GM18520 (cell line): ENCODE measurements around the gene SLC16A6.
"Not testable (repeated sequence)": the region's sequence is repeated elsewhere in the genome, so short reads cannot be mapped to it uniquely, and the experiment has no call there.

Experiments used
- ATAC-seq: cut with Tn5 transposase; IDR thresholded peaks from one replicate; pipeline ENCODE4 v1.9.1; 2021; ENCODE audit not compliant: unreplicated experiment

SLC16A6 gene

GRCh38 chr17:68225055-68225454 is 65.9 kb downstream of the SLC16A6 start:
- ATAC-seq, result peak; percentile 66

- ATAC-seq, result no peak
These were observed 68.3 kb downstream of the SLC16A6 start for GRCh38 chr17:68222606-68223005.

GRCh38 chr17:68221786-68222185 is 69.1 kb downstream of the SLC16A6 start:
- ATAC-seq, result no peak

DNA sequence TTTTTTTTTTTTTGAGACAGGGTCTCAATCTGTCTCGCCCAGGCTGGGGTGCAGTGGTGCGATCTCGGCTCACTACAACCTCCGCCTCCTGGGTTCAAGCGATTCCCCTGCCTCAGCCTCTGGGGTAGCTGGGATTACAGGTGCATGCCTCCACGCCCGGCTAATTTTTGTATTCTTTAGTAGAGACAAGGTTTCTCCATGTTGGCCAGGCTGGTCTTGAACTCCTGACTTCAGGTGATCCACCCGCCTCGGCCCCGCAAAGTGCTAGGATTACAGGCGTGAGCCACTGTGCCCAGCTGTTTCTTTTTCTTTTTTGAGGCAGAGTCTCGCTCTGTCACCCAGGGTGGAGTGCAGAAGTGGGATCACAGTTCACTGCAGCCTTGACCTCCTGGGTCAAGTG is 70.1 kb downstream of the SLC16A6 start:
- not testable (repeated sequence) for ATAC-seq

DNA sequence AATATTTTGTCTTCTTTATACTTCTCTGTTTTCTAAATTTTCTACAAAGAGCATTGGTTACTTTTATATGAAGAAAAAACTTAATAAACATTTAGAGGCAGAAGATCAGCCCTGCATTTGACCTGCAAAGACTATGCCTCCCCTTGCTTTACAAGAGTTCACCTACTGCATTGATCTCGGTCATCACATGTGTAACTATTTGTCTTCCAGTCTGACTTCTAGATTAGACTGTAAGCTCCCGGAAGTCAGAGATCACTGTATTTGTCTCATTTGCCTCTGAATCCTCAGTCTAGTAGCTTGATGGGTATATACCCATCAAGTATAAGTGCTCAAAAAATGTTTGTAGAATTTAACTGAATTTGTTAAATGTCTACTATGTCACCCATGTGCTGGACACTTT is 70.7 kb downstream of the SLC16A6 start:
- not testable (repeated sequence) for ATAC-seq

DNA sequence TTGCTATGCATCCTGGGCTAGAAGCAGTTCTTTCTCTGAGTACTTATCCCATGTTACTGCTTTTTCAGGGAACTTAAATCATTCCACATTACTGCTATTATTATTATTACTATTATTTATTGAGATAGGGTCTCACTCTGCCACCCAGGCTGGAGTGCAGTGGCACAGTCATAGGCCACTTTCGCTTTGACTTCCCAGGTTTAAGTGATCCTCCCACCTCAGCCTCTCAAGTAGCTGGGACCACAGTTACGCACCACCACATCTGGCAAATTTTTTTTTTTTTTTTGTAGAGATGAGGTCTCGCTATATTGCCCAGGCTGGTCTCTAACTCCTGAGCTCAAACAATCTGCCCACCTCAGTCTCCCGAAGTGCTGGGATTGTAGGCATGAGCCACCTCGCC is 71.5 kb downstream of the SLC16A6 start:
- not testable (repeated sequence) for ATAC-seq
